GM04503 (cell line): ENCODE measurements around the gene GLI1.
A peak's percentile ranks its signal among the peaks of the same experiment; 100 is the strongest.
"Not testable (repeated sequence)": the region's sequence is repeated elsewhere in the genome, so short reads cannot be mapped to it uniquely, and the experiment has no call there.

Experiments
- DNase-seq: peaks from one replicate; pipeline ENCODE4 v3.0.0-alpha.2; 2012; ENCODE audit warnings: low read depth

Gene GLI1

DNA sequence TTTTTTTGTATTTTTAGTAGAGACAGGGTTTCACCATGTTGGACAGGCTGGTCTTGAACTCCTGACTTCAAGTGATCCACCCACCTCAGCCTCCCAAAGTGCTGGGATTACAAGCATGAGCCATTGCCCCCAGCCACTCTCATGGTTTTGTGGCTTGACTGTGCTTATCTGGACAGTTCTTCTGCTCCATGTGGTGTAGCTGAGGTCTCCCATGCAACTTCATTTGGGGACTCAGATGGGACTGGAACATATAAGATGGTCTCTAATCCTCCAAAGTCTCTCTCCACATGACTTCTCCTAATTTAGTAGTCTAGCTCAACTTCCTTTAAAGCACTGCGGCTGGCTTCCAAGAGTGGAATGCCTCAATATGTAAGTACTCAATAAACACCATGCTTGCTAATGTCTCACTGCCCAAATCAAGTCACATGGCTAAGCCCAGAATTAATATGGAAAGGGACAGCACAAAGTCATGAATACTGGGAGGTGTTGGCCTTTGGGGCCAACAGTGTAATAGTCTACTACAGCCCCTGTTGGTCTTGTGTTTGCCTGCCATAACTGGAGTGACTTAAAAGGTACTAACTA, 17.6 kb upstream of the GLI1 start:
- no peak for DNase-seq

DNA sequence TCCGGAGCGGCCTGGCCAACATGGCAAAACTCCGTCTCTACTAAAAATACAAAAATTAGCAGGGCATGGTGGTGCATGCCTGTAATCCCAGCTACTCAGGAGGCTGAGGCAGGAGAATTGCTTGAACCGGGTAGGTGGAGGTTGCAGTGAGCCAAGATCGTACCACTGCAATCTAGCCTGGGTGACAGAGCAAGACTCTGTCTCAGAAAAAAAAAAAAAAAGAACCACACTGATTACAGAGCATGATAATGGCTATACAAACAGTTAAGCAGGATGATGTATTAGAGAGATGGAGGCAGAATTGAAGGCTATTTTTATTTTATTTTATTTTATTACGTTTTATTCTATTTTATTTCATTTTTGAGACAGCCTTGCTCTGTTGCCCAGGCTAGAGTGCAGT, 15.2 kb upstream of the GLI1 start:
- DNase-seq = not testable (repeated sequence)

DNA sequence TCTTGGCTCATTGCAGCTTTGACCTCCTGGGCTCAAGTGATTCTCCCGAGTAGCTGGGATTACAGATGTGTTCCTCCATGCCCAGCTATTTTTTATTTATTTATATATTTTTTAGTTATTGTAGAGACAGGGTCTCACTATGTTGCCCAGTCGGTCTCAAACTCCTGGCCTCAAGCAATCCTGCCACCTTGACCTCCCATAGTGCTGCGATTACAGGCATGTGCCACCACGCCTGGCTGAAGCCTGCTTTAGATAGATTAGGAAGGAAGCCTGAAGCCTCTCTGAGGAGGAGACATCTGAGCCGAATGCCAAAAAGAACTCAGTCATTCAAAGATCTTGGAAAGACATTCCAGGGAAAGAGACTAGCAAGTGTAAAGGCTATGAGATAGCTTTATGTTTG, 14.8 kb upstream of the GLI1 start:
- no peak for DNase-seq

DNA sequence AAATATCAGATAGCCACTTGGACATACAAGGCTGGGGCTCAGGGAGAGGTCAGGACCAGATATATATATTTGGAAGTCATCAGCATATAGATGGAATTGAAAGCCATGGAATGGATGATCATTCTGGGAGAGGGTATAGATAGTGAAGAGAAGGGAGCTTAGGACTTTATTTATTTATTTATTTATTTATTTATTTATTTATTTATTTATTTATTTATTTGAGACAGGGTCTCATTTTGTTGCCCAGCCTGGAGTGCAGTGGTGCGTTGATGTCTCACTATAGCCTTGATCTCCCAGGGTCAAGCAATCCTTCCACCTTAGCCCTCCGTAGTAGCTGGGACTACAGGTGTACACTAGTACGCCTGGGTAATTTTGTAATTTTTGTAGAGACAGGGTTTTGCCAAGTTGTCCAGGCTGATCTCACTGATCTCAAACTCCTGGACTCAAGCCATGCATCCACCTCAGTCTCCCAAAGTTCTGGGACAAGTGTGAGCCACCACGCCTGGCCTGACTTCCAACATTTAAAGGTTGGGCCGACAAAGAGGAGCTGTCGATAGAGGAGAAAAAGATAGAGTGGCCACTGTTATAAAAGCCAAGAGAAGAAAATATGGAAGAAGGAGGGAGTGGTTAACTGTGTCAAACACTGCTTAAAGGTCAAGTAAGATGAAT, 13.2 kb upstream of the GLI1 start:
- no peak for DNase-seq

DNA sequence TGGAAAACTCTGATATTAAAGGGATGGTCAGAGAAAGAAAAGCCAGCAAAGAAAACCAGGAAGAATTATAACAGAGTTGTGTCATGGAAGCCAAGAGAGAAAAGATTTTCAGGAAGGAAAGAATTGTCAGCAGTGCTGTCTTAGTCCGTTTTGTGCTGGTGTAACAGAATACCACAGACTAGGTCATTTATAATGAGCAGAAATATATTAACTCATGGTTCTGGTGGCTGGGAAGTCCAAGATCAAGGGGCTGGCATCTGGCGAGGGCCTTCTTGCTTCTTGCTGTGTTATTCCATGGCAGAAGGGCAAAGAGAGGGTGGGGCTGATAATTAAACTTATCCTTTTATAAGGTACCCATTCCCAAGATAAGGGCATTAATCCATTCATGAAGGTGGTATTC, 10.9 kb upstream of the GLI1 start:
- DNase-seq = no peak

DNA sequence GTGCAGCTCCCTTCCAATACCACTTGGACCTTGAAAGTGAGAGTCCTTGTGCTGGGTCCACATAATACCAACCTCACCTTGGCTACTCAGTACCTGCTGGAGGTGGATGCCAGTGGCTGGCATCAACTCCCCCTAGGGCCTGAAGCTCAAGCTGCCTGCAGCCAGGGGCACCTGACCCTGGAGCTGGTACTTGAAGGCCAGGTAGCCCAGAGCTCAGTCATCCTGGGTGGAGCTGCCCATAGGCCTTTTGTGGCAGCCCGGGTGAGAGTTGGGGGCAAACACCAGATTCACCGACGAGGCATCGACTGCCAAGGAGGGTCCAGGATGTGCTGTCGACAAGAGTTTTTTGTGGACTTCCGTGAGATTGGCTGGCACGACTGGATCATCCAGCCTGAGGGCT, 10.2 kb upstream of the GLI1 start:
- no peak for DNase-seq

DNA sequence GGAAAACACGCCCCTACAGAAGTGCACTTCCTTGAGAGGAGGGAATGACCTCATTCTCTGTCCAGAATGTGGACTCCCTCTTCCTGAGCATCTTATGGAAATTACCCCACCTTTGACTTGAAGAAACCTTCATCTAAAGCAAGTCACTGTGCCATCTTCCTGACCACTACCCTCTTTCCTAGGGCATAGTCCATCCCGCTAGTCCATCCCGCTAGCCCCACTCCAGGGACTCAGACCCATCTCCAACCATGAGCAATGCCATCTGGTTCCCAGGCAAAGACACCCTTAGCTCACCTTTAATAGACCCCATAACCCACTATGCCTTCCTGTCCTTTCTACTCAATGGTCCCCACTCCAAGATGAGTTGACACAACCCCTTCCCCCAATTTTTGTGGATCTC, 9.5 kb upstream of the GLI1 start:
- no peak for DNase-seq

DNA sequence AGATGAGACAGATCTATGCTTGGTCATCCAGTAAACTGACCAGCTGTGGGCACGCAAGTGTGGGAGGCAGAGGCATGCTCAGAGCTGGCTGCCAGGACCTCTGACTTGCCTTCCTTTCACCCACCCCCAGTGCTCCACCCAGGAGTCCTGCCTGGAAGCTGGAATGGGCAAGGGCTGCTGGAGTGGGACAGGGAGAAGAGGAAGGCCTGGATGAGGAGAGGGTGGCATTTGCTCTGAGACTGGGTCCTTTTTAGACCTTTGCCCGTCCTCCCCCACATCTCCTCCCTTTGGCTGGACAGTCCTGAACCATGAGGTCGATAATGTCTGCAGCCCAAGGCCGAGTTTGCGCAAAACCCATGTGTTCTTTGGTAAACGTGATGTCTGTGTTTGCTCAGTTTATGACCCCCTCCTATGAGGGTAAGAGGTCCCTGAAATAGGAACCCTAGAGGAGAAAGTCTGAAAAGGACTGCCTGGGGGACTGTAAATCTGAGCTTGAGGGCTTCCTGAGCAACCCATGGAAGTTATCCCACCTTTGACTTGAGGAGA, 8.3 kb upstream of the GLI1 start:
- no peak for DNase-seq

DNA sequence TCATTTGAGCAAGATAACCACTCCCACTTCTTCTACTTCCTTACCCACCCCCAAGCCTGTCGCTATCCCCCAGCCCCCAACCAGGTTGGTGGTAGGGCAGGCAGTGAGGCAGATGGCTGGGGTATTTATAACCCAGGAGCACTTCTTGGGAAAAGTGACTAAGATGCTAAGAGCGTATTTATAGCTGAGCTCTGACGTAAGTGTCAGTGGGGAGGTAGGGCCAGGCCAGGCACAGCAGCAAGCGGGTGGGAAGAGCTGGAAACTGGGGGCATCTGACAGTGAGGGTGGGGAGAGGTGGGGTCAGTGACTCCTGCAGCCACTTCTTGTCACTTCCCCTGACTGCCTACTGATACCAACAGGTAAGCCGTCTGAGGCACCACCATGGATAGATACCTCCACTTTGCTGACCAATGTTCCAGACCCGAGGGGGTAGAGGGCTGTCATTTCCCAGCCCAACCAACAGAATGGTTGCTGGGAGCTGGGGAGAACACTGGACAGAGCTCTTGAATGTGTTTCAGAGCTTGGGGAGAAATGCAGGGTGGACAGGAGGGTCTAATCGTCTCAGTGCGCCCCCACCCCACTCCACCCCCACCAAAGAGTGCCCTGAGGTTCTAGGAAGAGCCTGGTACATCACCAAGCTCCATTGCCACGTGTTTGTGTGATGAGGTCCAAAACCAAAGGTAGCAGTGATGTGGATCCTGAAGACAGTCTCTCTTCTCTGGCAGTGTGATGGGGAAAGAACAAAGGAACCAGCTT, 7.2 kb upstream of the GLI1 start:
- peak; percentile 66 for DNase-seq

DNA sequence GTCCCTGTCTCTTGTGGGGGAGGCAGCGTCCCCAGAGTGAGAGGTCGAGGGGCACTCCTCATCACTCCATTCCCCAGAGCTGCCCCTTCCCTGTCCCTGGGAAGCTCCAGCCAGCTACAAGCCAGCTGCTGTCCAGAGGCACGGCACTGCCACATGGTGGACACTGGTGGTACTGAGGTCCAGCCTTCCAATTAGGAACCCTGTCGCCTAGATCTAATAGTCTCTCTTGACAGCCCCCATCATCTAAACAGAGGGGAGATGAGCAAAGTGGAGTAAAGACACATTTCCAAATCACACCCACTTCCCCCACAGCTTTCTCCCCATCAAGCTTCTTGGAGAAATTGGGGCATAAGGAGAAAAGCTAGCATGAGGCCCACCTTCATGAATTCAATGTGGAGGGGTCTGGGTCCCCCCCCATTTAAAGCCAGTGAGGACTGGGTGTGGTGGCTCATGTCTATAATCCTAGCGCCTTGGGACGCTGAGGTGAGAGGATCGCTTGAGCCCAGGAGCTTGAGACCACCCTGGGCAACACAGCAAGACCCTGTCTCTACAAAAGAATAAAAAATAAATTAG, 6.6 kb upstream of the GLI1 start:
- no peak for DNase-seq

DNA sequence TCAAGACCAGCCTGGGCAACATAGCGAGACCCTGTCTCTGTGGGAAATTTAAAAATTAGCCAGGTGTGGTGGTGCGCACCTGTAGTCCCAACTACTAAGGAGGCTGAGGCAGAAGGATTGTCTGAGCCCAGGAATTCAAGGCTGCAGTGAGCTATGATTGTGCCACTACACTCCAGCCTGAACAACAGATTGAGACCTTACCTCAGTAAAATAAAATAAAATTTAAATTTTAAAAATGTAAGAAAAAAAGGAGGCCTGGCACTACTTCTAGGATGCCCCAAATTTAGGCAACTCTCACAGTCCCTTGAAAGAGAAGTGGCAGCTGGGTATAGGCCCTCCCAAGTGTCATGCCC, 5.4 kb upstream of the GLI1 start:
- DNase-seq = no peak

DNA sequence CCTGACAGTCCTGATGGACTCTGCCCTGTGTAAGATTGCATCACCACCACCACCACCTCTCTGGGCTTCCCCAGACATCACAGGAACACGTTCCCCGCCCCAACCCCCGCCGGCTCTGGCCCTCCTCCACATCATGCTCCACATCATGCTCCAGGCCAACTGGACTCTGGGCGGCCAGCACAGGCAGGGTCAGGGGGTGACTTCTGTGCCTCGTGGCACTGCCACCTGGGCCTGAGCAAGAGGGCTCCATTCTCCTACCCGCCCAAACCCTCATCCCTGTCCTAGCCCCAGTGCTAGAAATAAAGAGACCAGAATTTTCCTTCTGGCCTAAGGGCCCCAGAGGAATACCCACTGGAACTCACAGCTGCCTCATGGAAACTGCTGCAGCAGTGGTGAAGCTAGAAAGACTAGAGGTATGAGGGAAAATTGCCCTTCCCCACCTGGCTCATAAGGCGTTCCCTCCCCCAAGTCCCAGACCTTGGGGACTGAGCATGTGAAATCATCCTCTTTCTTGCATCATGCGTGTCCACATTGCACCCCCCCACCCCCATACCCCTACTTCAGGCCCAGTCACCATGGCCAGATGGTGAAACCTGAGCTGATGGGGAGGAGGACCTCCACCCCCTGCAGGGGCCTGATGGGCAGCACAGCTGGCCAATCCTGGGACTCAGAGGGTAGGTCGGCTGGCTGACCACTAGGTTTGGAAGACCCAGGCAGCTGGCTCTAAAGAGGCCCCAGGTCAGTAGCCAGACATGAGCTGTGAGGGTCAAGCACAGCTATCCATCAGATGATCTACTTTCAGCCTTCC, 4.8 kb upstream of the GLI1 start, which contains the start of gene INHBE:
TSS of gene INHBE (plus strand) at position 742 of the 808 bp plus-strand sequence. CDS start 230 bp downstream, outside the sequence.
- DNase-seq = no peak

DNA sequence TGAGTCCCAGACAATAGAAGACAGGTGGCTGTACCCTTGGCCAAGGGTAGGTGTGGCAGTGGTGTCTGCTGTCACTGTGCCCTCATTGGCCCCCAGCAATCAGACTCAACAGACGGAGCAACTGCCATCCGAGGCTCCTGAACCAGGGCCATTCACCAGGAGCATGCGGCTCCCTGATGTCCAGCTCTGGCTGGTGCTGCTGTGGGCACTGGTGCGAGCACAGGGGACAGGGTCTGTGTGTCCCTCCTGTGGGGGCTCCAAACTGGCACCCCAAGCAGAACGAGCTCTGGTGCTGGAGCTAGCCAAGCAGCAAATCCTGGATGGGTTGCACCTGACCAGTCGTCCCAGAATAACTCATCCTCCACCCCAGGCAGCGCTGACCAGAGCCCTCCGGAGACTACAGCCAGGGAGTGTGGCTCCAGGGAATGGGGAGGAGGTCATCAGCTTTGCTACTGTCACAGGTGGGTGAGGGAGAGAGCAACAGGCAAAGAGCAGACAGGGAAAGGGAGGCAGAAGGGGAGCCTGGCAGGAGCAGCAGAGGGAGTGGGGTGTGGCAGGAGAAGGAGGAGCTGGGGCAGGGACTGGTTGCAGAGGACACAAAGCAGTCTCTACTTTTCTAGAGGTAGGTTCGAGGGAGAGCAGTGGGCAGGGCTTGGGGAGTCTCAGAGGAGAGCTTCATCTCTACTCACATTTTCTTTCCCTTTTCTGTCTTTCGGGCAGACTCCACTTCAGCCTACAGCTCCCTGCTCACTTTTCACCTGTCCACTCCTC, 4.0 kb upstream of the GLI1 start:
- DNase-seq = no peak

DNA sequence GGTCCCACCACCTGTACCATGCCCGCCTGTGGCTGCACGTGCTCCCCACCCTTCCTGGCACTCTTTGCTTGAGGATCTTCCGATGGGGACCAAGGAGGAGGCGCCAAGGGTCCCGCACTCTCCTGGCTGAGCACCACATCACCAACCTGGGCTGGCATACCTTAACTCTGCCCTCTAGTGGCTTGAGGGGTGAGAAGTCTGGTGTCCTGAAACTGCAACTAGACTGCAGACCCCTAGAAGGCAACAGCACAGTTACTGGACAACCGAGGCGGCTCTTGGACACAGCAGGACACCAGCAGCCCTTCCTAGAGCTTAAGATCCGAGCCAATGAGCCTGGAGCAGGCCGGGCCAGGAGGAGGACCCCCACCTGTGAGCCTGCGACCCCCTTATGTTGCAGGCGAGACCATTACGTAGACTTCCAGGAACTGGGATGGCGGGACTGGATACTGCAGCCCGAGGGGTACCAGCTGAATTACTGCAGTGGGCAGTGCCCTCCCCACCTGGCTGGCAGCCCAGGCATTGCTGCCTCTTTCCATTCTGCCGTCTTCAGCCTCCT, 3.4 kb upstream of the GLI1 start:
- no peak for DNase-seq

DNA sequence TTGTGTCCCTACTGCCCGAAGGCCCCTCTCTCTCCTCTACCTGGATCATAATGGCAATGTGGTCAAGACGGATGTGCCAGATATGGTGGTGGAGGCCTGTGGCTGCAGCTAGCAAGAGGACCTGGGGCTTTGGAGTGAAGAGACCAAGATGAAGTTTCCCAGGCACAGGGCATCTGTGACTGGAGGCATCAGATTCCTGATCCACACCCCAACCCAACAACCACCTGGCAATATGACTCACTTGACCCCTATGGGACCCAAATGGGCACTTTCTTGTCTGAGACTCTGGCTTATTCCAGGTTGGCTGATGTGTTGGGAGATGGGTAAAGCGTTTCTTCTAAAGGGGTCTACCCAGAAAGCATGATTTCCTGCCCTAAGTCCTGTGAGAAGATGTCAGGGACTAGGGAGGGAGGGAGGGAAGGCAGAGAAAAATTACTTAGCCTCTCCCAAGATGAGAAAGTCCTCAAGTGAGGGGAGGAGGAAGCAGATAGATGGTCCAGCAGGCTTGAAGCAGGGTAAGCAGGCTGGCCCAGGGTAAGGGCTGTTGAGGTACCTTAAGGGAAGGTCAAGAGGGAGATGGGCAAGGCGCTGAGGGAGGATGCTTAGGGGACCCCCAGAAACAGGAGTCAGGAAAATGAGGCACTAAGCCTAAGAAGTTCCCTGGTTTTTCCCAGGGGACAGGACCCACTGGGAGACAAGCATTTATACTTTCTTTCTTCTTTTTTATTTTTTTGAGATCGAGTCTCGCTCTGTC, 2.7 kb upstream of the GLI1 start:
- no peak for DNase-seq

DNA sequence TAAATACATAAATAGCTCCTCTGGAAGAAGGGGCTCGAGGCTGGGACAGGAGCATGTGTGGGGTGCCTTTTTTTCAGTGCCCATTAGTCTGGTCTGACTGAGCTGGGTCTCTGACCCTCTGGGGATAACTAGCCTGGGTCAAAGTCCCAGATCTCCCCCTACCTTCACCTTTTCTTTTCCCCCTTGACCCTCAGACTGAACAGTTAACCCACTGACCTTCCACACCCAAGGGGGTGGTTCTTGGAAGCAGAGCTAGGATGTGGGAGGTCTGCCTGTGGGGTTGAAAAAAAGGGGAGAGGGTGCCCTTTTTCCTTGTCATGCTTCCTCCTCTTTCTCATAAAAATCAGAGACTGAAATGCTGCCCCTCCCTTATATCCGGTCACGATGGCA, 925 bp upstream of the GLI1 start:
- DNase-seq = no peak

DNA sequence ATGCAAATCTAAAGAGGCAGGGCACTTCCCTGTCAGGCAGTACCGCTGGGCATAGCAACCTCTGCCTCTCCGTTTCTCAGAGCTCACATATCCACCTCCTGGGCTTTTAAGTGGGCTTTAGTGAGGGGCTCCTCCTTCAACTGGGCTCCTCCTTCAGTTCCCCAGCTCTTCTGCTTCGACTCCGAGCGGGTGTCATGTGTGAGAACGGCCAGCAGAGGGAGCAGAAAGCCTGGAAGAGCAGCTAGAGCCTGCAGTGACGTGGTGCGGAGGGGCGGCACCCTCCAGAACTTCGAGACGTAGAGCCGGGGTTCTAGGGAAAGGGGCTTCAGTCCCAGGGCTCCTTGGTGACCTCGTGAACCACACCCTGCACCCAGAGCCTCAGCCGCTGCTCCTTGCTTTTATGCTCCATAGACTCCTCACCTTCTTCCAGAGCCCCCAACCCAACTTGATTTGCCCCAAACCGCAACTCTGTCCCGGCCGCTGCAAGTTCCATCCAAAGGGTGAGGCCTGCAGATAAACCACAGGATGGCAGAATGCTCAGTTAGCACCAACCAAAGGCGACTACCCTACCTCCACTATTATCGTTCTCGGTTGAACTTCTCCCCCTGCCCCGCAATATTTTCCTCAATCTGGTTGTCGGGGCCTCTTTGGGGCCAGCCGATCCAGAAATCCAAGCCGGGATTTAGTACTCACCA, 383 bp upstream of the GLI1 start:
- DNase-seq = peak; percentile 75

DNA sequence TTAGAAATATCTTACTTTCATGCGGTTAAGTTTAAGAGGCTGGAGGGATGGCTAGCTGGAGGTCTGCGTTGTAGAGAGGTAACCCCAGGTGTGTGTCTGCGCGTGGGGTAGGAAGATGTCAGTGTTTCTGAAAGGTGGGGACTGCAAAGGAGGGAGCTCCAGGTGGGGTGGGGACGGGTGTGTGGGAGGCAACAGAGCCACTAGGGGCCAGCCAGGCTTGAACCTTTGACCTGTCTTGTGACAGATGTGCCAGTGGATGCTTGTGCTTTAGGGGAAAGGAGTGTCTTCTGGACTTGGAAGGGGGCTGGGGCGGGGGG, 841 bp downstream of the GLI1 start:
- DNase-seq = no peak

DNA sequence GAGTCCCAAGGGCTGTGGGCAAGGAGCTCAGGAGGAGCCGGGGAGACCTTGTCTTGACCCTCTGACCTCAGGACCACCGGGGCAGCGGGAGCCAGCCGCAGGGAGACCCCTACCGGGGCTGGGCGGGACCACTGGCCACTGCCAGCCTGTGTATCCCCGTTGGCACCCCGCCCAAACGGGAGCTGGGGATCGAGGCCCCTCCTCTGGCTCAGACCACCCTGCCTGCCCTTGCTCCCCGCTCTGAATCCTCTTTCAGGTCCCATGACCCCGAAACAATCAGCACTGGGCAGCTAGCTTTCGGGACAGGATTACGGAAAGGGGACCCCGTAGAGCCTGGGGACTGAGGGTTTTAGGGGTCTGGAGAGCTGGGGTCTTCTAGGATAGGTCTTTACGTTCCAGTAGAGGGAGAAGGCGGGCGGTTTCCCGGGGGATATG, 1.3 kb downstream of the GLI1 start:
- DNase-seq = no peak
